GM21576 (cell line): ENCODE results near the gene ZBTB26.

ENCODE experiments used
- ATAC-seq: cut with Tn5 transposase; IDR thresholded peaks from one replicate; pipeline ENCODE4 v1.9.1; 2021; ENCODE audit warnings: mild to moderate bottlenecking, moderate library complexity; ENCODE audit not compliant: unreplicated experiment

ZBTB26 gene

GRCh38 chr9:122931226-122932121, at the start of gene ZBTB26:
ZBTB26 (minus strand) TSS chr9:122931512; CDS start chr9:122919934, 11,578 bp downstream.
- peak; percentile 96 for ATAC-seq

GRCh38 chr9:122978601-122979000, 47.3 kb upstream of the ZBTB26 start:
- ATAC-seq = no peak

GRCh38 chr9:122975196-122975595, 43.9 kb upstream of the ZBTB26 start:
- ATAC-seq = no peak

GRCh38 chr9:122961139-122961538, 29.8 kb upstream of the ZBTB26 start:
- no peak for ATAC-seq

GRCh38 chr9:122955961-122956360, 24.6 kb upstream of the ZBTB26 start:
- no peak for ATAC-seq

GRCh38 chr9:122954253-122954691, 23.0 kb upstream of the ZBTB26 start:
- no peak for ATAC-seq

GRCh38 chr9:122951056-122951455, 19.7 kb upstream of the ZBTB26 start:
- no peak for ATAC-seq

GRCh38 chr9:122950263-122950662, 19.0 kb upstream of the ZBTB26 start:
- ATAC-seq = no peak

- no peak for ATAC-seq
Observed at GRCh38 chr9:122949696-122950095, 18.4 kb upstream of the ZBTB26 start.

- ATAC-seq = no peak
Observed at GRCh38 chr9:122948313-122948712, 17.0 kb upstream of the ZBTB26 start.

- no peak for ATAC-seq
Observed at GRCh38 chr9:122946461-122947005, 15.2 kb upstream of the ZBTB26 start.

GRCh38 chr9:122944960-122945888, 13.9 kb upstream of the ZBTB26 start:
- ATAC-seq = no peak

GRCh38 chr9:122941582-122942234, 10.4 kb upstream of the ZBTB26 start:
- ATAC-seq = peak; percentile 2

GRCh38 chr9:122940749-122941581, 9.7 kb upstream of the ZBTB26 start, which contains the start of gene RABGAP1:
RABGAP1 (plus strand) TSS chr9:122941020; CDS start chr9:122957060, 16,040 bp downstream.
- ATAC-seq = peak; percentile 95

GRCh38 chr9:122940454-122940748, 9.1 kb upstream of the ZBTB26 start:
- ATAC-seq = no peak

- no peak for ATAC-seq
Observed at GRCh38 chr9:122939601-122940000, 8.3 kb upstream of the ZBTB26 start.

GRCh38 chr9:122936883-122937282, 5.6 kb upstream of the ZBTB26 start:
- ATAC-seq = no peak

GRCh38 chr9:122936464-122936863, 5.2 kb upstream of the ZBTB26 start:
- ATAC-seq = no peak

GRCh38 chr9:122930541-122931225, 629 bp downstream of the ZBTB26 start:
- ATAC-seq = no peak
